HG03439 (cell line): Measurements from ENCODE around the gene TMEM150B.
A peak's percentile ranks its signal among the peaks of the same experiment; 100 is the strongest.
"Not testable (repeated sequence)": the region's sequence is repeated elsewhere in the genome, so short reads cannot be mapped to it uniquely, and the experiment has no call there.

Experiments used
- ATAC-seq: cut with Tn5 transposase; IDR thresholded peaks from one replicate; pipeline ENCODE4 v1.9.1; 2021; ENCODE audit warnings: mild to moderate bottlenecking, moderate library complexity; ENCODE audit not compliant: unreplicated experiment

TMEM150B gene

GRCh38 chr19:55339889-55340783 lies 15.0 kb upstream of the TMEM150B start:
- ATAC-seq: no peak

GRCh38 chr19:55339105-55339888 lies 14.2 kb upstream of the TMEM150B start, which contains the start of gene KMT5C:
Gene KMT5C (plus strand): TSS chr19:55339876. CDS start chr19:55341937, 2,061 bp downstream.
- peak; percentile 83 for ATAC-seq

DNA sequence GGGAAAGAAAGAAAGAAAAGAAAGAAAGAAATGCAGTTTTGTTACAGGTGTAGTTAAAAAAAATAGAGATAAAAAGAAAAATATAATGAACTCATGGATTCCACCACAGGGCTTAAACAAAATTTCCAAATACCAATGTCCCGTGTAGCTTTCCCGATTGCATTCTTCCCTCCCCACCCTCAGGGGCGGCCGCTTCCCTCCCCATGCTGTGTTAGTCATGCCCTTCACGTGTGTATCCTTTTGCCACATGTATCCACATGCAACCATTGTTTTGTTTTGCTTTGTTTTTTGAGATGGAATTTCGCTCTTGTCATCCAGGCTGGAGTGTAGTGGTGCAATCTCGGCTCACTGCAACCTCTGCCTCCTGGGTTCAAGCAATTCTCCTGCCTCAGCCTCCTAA lies 11.0 kb upstream of the TMEM150B start:
- ATAC-seq: no peak

DNA sequence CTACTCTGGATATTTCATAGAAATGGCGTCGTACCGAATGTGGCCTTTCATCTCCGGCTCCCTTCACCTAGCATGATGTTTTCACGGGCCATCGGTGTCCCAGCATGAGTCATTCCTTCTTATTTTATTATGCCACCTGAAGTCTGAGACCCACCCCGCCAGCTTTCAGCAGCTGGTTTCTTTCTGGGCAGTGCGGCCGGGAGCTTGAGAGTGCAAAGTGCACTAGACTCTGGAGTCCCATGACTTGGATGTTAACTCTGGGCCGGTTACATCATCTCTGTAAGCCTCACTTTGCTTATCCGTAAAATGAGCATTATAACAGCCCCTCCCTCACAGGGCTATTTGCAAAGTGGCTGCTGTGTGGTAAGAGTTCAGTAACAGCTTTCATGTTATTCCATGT lies 8.7 kb upstream of the TMEM150B start:
- no peak for ATAC-seq

DNA sequence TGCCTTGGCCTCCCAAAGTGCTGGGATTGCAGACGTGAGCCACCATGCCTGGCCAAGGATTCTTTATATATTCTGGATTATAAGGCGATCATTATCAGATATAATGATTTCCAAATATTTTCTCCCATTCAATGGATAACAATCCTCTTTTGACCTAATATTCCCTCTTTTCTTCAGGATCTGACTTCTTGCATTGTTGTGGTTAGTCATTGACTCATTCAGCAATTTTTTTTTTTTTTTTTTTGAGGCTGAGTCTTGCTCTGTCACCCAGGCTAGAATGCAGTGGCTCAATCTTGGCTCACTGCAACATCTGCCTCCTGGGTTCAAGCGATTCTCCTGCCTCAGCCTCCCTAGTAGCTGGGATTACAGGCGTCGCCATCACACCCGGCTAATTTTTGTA lies 4.7 kb upstream of the TMEM150B start:
- not testable (repeated sequence) for ATAC-seq

DNA sequence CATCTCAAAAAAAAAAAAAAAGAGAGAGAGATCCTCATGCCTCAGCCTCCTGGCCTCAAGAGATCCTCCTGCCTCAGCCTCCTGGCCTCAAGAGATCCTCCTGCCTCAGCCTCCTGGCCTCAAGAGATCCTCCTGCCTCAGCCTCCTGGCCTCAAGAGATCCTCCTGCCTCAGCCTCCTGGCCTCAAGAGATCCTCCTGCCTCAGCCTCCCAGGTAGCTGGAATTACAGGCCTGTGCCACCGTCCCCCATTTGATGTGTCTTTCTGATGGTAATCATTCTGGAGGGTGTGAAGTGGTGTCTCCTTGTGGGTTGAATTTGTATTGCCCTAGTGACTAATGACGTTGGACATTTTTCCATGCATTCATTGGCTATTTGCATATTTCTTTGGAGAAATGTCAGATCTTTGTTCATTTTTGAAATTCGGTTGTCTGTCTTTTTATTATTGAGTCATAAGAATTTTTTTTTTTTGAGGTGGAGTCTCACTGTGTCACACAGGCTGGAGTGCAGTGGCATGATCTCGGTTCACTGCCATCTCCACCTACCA lies 3.7 kb upstream of the TMEM150B start:
- ATAC-seq: not testable (repeated sequence)

DNA sequence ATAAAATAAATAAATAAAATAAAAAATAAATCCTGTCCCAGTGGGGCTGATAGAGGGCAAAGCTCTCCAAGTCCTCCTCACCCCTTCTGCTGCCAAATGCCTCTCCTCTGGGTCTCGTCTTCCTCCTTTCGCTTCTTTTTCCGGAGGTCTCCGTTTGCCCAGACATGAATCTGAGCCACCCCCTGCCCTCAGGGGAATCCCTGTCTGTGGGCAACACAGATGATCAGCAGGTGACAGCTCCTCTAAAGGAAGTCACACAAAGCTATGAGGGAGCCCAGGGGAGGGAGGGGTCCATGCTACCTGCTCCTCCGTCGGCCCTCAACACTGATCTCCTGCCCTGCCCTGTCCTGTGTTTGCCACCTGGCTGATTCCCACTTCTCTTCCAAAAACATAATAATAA lies 479 bp downstream of the TMEM150B start:
- ATAC-seq: no peak

GRCh38 chr19:55322204-55322885 lies 2.8 kb downstream of the TMEM150B start:
- ATAC-seq: no peak

DNA sequence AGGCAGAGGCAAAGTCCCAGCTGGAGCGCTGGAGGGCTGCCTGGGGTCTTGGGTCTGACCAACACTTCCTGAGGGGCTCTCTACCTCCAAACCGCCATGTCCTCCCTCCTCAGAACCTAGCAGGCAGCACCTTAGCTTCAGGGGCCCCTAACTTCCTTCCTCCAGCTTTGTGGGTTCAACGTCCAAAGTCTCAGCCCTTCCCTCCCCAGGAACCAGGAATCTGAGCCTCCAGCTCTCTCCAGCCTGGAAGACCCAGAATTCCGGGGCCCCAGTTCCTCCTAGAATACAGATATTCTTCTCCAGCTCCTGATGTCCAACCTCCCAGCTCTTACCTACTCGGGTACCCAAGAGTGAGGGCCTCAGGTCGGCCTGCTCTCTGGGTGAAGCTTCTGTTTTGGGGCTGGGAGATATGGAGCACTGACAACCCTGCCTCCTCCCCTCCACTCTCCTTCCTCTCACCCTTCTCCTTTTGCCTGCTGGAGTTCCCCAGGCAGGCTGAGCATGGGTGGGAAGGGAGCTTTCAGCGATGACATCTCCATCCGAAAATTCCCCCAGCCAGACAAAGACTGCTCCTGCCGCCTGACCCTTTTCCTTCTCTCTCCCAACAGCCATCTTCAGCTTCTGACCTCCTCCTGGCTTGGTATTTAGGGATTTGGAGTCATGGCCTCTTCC lies 3.5 kb downstream of the TMEM150B start:
- no peak for ATAC-seq

GRCh38 chr19:55320844-55321419 lies 4.2 kb downstream of the TMEM150B start:
- ATAC-seq: no peak

DNA sequence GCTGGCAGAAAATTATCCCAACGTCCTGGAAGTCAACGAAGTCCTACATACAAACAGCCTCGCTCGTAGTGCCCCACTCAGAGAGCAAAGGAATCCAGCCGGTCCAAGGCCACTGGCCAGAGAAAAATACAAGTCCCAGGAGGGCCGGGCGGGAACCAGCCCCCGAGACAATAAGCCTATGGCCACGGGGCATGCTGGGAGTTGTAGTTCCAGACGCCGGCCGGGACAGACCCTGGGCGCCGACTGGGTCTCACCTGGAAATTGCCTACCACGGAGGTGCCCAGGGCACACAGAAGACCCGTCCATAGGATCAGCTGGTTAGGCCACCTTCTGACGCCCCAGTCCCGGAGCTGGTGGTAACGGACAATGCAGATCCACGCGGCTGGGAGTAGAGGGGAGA lies 5.4 kb downstream of the TMEM150B start:
- ATAC-seq: no peak

- no peak for ATAC-seq
These were observed 8.5 kb downstream of the TMEM150B start for GRCh38 chr19:55316646-55317045.

GRCh38 chr19:55315956-55316525 lies 9.1 kb downstream of the TMEM150B start:
- ATAC-seq: no peak

DNA sequence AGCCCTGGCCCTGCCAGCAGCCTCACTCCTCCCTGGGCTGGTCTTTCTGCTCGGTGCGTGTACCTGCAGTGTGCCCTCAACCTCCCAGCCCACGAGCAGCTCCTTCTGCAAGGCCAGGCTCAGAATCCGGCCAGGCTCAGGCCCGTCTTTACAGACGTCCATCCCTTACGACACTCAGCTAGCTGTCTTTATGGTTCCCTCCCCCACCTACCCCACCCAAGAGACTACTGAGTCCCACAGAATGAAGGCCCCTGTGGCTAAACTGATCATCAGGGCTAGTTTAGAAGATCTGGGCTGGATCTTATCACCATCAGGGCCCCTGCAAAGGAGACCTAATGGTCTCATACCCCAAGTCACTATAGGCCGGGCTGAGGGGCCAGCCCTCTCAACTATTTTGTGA lies 10.7 kb downstream of the TMEM150B start:
- no peak for ATAC-seq

DNA sequence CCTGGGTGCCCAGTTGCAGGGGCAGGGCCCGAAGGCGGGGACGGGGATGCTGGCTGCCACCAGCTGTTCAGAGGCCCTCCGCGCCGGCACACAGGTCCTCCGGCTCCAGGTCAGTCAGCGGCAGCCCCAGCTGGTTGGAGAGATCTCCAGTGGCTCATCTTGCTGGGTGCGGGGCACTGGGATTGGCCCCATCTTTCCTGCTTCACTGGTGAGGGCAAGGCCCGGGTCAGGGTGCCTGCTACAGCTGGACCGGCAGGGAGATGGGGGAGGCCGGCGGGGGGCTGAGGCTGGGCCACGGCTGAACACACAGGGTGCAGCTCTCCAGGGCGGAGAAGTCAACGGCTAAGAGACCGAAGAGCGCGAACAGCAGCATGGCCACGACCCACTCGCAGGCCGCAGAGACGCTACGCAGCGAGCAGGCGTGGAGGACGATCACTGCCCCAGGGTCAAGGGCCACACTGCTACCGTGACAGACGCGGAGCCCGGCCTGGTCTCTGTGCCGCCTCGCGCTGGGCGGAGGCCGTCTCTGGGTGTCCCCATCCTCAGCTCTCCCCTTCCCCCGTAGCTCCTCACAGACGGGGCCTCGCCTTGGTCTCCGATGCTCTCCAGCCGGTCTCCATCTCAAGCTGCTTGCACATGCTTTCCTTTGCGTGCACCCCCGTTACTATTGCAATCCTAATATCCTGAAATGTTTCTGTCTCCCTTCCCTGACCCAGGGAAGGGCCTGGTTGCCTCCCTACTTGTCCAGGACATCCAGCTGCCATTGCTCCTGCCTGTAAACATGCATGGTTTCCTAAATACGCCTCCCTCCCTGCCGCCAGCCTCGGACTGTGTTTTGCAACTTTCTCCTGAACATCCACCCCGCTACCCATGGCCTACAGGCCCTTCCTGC lies 12.3 kb downstream of the TMEM150B start:
- no peak for ATAC-seq

GRCh38 chr19:55311797-55312196 lies 13.3 kb downstream of the TMEM150B start:
- ATAC-seq: no peak

DNA sequence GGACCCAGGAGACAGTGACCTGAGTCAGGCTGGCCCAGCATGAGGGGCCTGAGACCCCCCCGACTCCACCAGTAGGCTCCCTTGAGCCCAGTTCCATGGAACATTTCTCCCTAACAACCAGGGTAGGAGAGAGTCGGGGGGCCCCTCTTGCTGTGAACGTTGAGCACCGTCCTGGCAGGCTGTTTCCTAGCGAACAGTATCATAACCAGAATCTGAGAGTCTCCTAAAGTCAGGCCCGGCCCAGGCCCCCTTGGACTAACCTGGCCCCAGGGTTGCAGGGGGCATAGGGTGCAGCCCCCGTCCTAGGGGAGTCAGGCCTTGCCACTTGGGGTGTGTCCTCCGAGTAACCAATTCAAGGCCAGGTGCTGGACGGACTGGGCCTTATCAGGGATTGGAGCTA lies 13.7 kb downstream of the TMEM150B start:
- ATAC-seq: no peak

DNA sequence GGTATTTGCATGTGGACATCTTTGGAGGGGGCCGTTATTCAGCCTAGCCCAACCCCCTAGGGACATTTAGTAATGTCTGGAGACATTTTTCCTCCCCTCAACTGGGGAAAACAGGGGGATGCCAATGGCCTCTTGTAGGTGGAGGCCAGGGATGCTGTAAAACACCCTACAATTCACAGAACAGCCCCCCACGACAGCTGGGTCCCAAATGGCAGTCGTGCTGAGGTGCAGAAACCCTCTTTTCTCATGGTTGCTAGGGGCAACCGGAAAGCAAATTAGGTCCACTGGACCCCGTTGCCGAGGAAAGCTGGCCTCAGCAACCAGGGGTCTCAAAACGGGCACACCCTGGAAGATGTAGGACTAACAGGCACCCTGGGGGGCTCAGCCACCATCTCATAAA lies 14.6 kb downstream of the TMEM150B start:
- no peak for ATAC-seq

DNA sequence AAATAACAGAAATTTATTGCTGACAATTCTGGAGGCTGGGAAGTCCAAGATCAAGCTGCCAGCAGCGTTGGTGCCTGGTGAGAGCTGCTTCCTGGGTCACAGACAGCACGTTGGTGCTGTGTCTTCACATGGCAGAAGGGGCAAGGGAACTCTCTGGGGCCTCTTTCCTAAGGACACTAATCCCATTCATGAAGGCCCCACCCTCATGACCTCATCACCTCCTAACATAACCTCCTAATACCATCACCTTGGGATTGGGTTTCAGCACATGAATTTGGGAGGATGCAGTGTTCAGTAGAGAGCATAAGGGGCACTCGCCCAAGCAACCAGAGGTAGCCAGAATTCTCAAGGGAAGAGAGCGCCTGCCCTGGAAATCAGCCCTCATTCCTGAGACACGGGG lies 15.7 kb downstream of the TMEM150B start:
- ATAC-seq: no peak
